Dermis blood vessel endothelial cell (primary cell): ENCODE results near the gene ACSL6. TPM values are rescaled to one million over a fixed set of nuclear protein-coding genes. Genes with fewer than 3 reads are reported as not detected.

Experiments used
- DNase-seq: peaks from one replicate; pipeline ENCODE4 v3.0.0; 2010
- total RNA-seq: library from RNA; depleted of rRNA; stranded (reverse); fragments of >200 nt; gene quantifications from 2 replicates; pipeline ENCODE4 v1.2.3, GENCODE V29; 2014

ACSL6 gene
- total RNA-seq, 1 donor from 2014 or later = 0.17 TPM

DNA sequence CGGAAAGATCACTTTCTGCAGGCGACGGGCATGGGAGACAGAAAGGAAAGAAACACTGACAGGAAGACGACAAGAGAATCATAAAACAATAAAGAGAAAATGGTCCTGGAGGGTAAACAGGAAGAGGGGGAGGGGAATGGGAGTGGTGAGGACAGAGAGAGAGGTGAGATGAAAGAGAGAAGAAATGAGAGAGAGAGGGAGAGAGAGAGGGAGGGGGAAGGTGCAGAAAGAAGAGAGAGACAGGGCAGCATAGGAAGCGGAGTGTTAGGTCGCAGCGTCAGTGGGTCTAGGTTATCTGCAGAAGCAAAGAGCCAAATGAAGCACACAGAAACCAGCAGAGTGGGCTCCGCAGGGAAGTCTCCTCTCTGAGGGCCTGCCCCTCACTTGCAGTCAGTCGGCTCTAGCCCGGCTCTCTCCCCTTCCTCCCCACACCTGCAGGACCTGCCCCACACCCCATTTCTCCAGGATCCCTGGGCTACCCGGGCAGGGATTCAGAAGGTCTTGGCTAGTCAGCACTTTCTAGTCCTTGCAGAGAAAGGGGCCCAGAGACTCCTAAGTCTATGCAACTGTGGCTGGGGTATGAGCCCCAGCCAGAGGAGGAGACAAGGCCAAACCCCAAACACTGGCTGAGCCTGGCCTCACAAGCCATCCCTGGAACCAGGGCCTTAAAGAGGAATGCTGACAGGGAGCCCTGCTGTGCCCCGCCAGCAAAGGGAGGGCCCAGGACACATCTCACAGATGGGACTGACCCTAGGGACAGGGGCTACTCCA is 36.3 kb downstream of the ACSL6 start:
- no peak for DNase-seq

DNA sequence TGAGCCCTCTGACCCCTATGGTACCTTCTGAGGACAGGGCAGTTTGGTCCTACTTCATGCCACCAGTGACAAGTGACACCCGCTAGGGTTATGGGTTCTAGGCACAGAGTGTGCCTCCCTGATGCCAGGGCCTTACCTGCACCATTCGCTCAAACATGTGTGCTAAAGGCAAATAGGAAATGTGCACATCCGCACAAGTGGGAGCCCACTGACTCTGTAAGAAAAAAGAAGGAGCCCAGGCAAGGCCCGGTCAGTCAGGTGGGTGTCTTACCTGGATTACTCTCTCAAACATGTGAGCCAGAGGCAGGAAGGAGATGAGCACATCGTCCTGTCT is 36.9 kb downstream of the ACSL6 start:
- DNase-seq = no peak

DNA sequence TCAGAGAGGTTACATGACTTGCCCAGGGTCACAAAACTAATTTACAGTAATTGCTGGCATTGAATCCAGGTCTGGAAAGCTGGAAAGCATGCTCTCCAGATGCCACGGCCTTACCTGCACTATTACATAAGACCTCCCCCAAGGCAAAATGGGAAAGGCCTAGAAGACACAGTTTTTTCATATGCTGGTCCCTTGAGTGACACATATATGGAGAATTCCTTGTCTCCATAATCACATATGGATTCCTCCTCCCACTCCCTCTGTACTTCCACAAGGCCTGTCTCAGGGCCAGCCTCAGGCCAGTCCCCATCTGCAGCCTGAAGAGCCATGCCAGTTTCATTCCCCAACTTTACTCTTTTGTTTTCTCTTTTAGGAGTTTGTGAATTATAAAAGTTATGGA is 37.4 kb downstream of the ACSL6 start:
- DNase-seq = no peak

DNA sequence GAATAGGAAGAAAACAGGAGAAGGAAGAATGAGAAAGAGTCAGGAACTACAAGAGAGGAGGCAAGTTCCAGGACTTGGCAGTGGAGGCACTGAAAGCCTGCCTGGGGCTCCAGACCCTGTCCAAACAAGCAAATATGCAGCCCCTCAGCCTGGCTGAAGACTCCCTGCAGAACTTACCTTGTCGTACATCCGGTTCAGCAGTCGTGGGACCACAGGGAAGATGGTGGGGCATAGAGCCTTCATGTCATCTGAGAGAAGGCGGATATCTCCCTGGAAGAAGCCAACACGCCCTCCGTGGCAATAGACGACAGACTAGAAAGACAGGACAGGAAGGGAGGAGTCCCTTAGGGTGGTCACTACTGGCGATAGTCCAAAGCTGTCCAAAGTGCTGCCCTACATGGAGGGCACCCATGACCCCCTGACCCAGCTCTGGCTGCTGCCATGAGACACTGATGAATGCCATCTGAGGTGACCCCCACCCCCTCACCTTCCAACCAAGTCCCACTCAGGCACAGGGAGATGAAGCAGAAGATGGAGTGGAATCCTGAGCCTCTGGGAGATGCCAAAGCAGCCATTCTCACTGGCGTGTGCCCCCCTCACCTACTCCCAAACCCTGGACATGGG is 38.3 kb downstream of the ACSL6 start:
- no peak for DNase-seq

DNA sequence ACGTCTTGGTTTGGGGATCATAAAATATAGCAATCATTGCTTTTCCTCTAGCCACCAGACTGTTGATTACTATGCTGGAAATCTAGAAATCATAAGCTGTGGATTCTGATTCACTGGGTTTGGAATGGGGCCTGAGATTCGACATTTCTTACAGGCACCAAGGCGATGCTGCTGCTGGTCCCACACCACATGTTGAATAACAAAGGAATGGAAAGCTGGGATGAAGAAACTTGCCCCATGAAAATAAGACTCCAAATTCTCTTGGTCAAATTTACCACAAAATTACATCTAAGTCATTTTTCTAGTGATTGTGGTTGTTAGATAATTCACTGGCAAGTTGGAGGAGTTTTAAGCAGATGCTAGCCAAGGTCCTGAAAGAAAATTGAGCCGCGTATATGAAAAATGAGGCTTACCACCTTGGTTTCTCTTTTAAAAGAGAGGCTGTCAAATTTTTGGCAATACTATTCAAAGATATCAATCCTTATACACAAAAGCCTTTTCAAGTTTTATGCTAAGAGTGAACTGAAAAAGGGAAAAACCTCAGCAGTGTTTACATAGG is 43.0 kb downstream of the ACSL6 start:
- DNase-seq = no peak

DNA sequence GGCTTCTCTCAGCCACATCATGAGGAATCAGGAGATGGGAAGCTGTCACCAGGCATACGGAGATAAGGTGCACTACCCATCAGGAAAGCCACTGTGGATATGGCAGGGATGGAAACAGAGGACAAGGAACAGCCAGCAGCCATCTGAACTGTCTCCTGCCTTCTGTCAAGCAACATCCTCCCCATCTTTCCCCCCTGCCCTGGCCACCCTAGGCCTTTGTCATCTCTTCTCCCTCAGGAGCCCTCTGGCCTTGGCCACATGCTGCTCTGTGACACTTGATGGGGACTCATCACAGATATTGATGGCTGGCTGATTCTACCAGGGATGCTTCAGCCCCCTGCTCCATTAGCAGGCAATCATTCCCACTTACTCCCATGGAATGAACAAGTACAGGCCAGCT is 44.9 kb downstream of the ACSL6 start:
- DNase-seq = no peak

GRCh38 chr5:131965826-131966415 is 45.5 kb downstream of the ACSL6 start:
- no peak for DNase-seq

- no peak for DNase-seq
Measured at GRCh38 chr5:131959906-131960305, 51.6 kb downstream of the ACSL6 start.

DNA sequence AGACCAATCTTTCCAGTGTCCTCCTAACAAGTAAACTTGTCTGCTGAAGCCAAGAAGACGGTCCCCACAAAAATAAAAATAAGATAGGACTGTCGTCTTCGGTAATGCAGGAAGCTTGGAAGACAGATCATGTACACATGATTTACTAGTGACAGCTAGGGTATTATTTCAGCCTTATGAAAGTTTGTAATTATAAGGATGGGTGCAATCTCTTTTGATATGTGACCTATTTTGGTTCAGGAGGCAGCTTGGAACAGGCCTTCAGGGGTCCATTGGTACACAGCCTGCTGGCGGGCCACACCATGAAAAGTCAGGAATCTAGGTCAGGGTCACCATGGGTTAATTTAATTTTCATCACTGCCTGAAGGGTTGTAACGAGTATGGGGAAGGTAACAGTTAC is 52.3 kb downstream of the ACSL6 start:
- no peak for DNase-seq

DNA sequence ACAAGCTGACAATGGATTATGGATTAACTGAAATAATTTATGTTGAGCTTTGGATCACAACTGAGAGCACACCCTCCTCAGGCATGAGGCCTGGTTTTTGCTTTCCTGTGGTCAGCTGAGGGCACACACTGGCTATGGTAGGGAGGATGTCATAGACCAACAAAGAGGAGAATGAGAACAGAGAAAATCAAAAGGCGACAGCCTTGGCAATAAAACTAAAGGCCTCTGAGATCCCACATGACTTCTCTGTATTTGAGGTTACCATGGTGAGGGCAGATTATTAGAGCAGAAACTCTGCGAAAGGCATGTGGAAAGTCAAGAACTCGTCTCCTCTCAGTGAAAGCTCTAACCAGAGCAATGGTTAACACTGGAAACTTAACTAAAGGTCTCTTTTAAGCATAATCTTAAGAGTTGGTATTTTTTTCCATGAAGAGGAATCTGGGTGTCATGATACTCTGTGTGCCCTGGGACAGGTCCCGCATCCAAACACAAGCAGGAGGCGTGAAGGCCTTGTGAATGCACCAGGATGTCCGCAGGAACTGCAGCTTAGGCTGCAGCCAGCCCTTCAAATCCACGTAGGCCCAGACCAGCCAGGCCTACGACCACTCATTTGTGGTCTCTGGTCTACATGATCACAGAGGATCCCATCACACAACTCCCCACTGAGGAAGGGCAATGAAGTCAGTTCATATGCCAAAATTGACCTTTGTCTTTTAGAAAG is 53.6 kb downstream of the ACSL6 start:
- DNase-seq = no peak

- no peak for DNase-seq
Measured at GRCh38 chr5:131953969-131954368, 57.5 kb downstream of the ACSL6 start.

DNA sequence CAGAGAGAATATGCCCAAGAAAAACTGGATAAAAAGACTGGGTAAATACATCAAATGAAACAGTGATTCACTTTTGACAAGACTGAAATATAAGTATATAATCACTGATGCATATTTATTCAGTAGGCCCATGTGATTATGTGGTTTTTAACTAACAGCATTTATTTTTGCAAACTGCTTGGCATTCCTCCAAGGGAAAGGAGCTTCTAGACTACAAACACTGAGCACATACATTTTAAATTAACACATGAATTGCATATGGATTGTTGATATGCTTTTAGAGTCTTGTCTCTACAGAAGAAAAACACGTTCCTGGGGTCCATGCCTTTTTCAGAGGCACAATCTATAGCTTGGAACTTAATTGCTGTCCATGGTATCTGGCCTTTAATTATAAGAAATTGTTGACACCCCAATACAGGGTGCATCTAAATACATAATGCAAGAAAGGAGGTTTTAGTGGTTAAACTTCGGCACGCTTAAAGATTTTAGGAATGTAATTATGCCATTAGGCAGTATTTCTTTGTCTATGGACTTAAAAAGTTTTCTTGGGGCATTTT is 59.1 kb downstream of the ACSL6 start:
- DNase-seq = no peak

GRCh38 chr5:131950706-131951105 is 60.8 kb downstream of the ACSL6 start:
- DNase-seq = no peak

DNA sequence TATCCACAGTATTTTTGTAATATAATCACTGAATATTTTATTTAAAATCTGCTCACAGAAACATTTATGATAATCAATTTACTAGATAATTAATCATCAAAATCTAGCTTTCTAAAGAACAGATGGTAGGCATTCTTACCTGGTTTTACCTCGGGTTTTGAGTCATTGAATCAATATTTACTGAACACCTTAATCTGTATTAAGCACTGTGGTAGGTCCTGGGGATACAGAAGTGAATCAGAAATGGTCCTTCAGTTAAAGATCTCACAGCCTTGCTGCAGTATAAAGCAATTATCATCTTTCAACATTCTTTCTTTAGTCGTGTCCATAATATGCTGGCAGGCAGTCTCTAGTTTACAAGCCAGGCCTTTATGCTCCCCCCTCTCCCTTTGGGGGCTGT is 64.0 kb downstream of the ACSL6 start:
- no peak for DNase-seq

- no peak for DNase-seq
Measured at GRCh38 chr5:131945551-131946168, 65.8 kb downstream of the ACSL6 start, which contains the start of gene MEIKIN. TSS of gene MEIKIN (minus strand) at chr5:131945663. CDS start at chr5:131945505, 158 bp downstream.

DNA sequence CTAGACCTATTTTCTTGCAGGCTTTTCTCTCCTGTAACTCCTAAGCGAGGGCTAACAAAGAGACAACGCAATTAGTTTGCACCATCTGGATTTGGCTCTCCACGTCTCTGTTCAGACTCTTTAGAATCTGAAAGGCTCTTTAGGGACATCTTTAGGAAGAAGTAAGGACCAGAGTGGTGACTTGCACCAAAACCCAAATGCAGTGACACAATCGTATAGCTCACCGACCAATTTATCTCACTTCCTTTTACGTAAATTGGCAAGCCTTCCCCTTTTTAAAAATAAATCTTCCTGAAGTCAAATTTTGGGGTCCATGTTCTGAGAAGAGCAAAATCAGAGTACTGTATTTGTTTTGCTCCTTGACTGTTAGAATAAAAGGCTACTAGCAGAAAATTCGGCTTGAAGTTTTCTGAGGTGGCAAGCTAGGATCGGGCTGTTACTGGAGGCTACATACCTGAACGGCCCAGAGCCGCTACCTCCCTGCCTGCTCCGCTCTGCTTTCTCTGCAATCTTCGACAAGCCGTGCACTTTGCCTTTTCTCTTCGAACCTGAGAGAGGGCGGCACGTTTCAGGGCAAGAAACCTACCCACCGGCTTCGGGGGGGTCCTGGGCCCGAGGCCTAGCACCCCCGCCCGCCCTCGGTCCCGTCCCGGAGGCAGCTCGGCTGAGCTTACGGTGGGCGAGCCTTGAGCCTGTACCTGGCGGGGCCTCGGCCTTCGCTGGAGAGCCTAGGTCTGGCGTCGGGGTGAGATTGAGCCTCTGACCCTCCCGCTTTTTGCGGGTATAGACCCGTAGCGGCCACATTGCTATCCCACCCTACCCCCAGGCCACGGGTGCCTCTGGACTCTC is 66.5 kb downstream of the ACSL6 start:
- DNase-seq = no peak

- no peak for DNase-seq
Measured at GRCh38 chr5:131943916-131944315, 67.5 kb downstream of the ACSL6 start.

DNA sequence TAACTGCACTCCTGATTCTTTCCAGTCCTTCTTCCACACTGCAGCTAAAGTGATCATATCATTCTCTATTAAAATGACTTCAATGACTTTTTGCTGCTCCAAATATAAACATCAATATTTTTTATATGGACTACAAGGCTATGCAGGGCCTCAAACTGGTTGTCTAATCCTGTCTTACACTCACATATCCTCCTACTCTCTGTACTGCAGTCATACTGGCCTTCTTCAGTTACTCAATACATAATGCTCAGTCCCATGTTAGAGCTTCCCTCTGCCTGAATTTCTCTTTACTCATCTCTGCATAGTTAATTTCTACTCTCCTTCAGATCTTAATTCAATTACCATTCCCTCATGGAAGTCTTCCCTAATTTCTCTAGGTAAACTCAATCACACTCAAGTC is 69.4 kb downstream of the ACSL6 start:
- DNase-seq = no peak

- no peak for DNase-seq
Measured at GRCh38 chr5:131939690-131940345, 71.6 kb downstream of the ACSL6 start.

DNA sequence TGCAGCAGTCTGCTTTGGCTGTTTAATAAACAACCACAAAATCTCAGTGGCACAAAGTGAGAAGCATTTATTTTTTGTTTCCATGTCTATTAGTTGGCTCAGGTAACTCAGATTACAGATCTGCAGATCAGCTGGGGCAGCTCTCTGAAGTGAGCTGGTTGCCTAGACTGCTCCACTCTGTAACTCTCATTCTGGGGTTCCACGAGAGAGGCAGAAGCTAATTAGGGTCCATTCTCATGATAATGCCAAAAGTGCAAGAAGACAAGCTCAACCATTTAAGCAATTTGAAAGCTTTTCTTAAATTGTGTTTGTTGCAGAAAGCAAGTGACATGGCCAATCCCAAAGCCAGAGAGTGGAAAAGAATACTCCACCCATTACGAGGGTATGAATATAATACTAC is 79.2 kb downstream of the ACSL6 start:
- DNase-seq = no peak

DNA sequence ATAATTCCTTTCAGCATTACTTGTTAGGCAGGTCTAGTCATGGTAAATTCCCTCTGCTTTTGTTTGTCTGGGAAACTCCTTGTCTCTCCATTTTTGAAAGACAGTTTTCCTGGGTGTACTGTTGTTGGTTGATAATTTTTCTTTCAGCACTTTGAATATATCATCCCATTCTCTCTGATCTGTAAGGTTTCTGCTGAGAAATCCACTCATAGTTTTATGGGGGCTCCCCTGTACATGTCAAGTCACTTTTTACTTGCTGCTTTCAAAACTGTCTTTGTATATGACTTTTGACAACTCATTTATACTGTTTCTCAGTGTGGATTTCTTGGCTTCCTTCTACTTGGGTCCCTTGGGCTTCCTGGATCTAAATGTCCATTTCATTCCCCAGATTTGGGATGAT is 82.5 kb downstream of the ACSL6 start:
- no peak for DNase-seq
